PFSK-1 (cell line): ENCODE measurements around the gene BRSK2.

Experiments used
- FOXP2 ChIP-seq: optimal IDR thresholded peaks from 2 replicates; pipeline ENCODE3; 2011; ENCODE audit warnings: borderline replicate concordance, control low read depth, inconsistent platforms; ENCODE audit not compliant: insufficient read depth; ENCODE audit errors: extremely low read length, extremely low read depth
- POLR2AphosphoS5 ChIP-seq: IDR thresholded peaks from 2 replicates; pipeline ENCODE4 v1.6.1; 2012; ENCODE audit warnings: low read depth, mild to moderate bottlenecking, control low read depth, low read length, moderate library complexity
- SIN3A ChIP-seq: IDR thresholded peaks from 2 replicates; pipeline ENCODE4 v1.6.1; 2012; ENCODE audit warnings: mild to moderate bottlenecking, low read length, moderate library complexity, borderline replicate concordance; ENCODE audit not compliant: insufficient read depth
- TAF1 ChIP-seq: IDR thresholded peaks from 2 replicates; pipeline ENCODE4 v1.6.1; 2012; ENCODE audit warnings: low read length, control low read depth, borderline replicate concordance; ENCODE audit not compliant: insufficient read depth
- TF ChIP-seq, protein P1 (sequence below), 2 experiments: IDR thresholded peaks; 2 replicates each; pipeline versions ENCODE4 v1.6.1 to v1.8.0; 2011 to 2012; ENCODE audit warnings: low read depth in 2 of 2, low read length in 2 of 2, control low read depth in 1 of 2, inconsistent platforms in 1 of 2, mild to moderate bottlenecking in 1 of 2, moderate library complexity in 1 of 2; ENCODE audit not compliant: insufficient read depth in 1 of 2

Gene BRSK2

GRCh38 chr11:1476940-1477736, 87.4 kb downstream of the BRSK2 start:
- TF ChIP-seq, protein P1, sequence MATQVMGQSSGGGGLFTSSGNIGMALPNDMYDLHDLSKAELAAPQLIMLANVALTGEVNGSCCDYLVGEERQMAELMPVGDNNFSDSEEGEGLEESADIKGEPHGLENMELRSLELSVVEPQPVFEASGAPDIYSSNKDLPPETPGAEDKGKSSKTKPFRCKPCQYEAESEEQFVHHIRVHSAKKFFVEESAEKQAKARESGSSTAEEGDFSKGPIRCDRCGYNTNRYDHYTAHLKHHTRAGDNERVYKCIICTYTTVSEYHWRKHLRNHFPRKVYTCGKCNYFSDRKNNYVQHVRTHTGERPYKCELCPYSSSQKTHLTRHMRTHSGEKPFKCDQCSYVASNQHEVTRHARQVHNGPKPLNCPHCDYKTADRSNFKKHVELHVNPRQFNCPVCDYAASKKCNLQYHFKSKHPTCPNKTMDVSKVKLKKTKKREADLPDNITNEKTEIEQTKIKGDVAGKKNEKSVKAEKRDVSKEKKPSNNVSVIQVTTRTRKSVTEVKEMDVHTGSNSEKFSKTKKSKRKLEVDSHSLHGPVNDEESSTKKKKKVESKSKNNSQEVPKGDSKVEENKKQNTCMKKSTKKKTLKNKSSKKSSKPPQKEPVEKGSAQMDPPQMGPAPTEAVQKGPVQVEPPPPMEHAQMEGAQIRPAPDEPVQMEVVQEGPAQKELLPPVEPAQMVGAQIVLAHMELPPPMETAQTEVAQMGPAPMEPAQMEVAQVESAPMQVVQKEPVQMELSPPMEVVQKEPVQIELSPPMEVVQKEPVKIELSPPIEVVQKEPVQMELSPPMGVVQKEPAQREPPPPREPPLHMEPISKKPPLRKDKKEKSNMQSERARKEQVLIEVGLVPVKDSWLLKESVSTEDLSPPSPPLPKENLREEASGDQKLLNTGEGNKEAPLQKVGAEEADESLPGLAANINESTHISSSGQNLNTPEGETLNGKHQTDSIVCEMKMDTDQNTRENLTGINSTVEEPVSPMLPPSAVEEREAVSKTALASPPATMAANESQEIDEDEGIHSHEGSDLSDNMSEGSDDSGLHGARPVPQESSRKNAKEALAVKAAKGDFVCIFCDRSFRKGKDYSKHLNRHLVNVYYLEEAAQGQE (IDR thresholded peaks at IDR 0.05; ENCODE audit: insufficient read depth in 1 of 2, low read depth in 2 of 2, low read length in 2 of 2) = no peak
- TF ChIP-seq SIN3A (no peak), POLR2AphosphoS5 (no peak), TAF1 (no peak), FOXP2 (no peak)

DNA sequence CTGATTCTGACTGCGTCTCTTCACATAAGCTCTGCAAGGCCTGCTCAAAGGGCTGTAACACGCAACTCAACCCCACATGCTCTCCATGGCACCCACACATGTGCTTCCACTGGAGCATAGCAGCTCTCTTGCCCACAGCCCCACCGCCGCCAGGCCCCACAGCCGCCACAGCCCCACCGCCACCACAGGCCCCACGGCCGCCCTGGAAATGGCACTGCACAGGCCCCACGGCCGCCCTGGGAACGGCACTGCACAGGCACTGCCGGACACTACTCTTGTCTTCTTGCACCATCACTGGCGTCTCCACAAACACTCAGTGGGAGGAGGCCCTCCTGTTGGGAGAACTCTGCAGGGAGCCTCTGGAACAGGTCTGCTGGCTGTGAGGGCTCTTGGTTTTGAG, 88.3 kb downstream of the BRSK2 start:
- TF ChIP-seq SIN3A (no peak), POLR2AphosphoS5 (no peak), FOXP2 (no peak)
- TF ChIP-seq, protein P1 (IDR thresholded peaks at IDR 0.05; ENCODE audit: insufficient read depth in 1 of 2, low read depth in 2 of 2, low read length in 2 of 2) = no peak

GRCh38 chr11:1478544-1478943, 88.8 kb downstream of the BRSK2 start:
- TF ChIP-seq POLR2AphosphoS5 (no peak), TAF1 (no peak), FOXP2 (no peak), SIN3A (no peak)
- TF ChIP-seq, protein P1 (IDR thresholded peaks at IDR 0.05; ENCODE audit: insufficient read depth in 1 of 2, low read depth in 2 of 2, low read length in 2 of 2) = no peak

DNA sequence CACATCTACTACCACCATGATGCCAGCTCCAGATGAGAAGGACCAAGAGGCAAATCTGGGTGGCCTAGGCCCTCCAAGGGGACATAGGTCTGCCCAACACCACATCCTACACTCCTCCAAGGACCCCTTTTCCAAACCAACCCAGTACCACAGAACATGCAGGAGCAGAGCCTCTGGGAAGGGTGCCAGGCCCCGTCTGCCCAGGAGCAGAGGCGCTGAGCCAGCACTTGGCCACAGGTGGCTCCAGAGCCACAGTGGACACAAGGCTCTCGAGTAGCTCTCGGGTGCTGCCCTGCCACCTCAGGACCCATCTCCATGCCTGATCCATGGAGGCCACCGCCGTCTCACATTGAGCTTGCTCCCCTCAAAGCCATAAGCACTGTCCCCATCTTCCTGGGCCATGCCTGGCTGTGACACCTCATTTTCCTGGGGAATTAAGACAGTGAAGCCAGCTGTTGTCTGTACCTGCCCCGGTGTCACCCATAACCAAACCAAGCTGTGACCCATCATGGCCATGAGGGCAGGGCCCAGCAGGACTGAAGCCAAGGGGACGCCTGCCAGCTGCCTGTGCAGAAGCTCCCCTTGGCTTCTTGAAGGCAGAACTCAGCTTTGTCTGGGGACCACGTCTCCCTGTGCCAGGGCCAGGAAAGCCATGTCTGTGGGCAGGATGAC, 89.4 kb downstream of the BRSK2 start:
- TF ChIP-seq TAF1 (no peak), POLR2AphosphoS5 (no peak), FOXP2 (no peak)

GRCh38 chr11:1479678-1480118, 90.0 kb downstream of the BRSK2 start:
- TF ChIP-seq FOXP2 (no peak), POLR2AphosphoS5 (no peak), TAF1 (no peak), SIN3A (no peak)
- TF ChIP-seq, protein P1 (IDR thresholded peaks at IDR 0.05; ENCODE audit: insufficient read depth in 1 of 2, low read depth in 2 of 2, low read length in 2 of 2) = no peak
